ENCODE measurements around the gene NOL3.

- no peak for TF ChIP-seq POLR2AphosphoS5 (IDR thresholded peaks at IDR 0.05; ENCODE audit: borderline replicate concordance, low read depth, low read length)
- no peak for TF ChIP-seq EZH2 (IDR thresholded peaks at IDR 0.05)
Measured at GRCh38 chr16:67167588-67167987, 2.8 kb upstream of the NOL3 start.
